Renal cortical epithelial cell (primary cell): ENCODE measurements around the gene ZMYND8. TPM values are rescaled to one million over a fixed set of nuclear protein-coding genes. Genes with fewer than 3 reads are reported as not detected.
A peak's percentile ranks its signal among the peaks of the same experiment; 100 is the strongest.

ENCODE experiments used
- DNase-seq: peaks from one replicate; pipeline ENCODE4 v3.0.0-alpha.2; 2011; ENCODE audit warnings: low read depth
- total RNA-seq: library from RNA; depleted of rRNA; stranded (reverse); fragments of >200 nt; gene quantifications from 2 replicates; pipeline ENCODE4 v1.2.3, GENCODE V29; 2014

The ZMYND8 gene
- total RNA-seq, 1 donor from 2014 or later: 21.9 TPM

DNA sequence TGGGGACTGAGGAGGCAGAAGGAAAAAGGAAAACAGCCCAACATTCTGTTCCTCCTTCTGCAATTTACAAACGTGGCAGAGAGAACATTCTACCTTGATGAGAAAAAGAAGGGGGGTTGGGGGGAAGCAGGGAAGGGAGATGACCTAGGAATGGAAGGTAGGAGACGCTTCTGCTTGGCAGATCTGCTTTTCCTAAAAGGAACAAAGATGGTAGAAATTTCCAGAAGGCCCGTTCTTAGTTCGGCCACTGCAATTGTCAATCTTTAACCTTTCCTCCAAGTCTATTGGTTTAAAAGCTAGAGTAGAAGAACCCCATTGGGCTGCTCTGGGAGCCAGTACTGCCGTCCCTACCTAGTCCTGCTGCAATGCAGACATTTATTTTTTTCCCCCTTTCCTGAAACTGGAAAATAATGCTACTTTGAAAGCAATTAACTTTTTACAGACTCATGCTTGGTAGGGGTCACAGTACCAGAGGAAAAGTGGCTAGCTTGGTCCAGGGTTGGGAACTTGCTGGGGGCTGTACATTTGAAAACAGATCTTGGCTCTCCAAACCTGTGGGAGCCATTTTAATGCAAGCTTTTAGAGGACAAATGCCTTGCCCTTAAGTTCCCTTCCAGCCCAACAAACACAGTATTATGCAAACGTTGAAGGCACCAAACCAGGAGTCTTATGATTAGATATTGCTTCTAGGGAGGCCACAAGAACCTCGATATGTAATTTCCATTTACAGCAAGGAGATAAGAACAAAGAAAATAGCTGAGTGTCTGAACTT is 2.6 kb downstream of the ZMYND8 start:
- DNase-seq: peak; percentile 75

DNA sequence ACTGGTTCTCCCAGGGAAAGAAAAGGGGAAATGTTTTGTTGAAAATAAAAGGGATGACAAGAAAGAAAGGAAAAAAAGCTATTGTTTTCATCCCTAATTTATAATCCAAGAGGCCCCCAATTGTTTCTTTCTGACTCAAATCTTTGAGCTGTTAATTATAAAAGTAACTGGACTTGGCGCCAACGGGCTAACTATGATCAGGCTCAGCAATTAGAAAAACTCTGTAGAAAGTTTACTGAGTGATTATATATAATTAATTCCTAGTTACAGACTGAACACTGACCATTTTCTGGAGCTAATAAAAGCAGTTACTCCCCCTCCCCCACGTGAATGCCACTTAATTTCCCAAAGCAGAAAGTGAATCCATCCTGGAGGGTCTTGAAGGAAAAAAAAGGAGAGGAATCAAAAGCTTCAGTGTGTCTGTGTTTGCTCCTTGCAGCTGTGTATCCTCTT is 3.2 kb downstream of the ZMYND8 start:
- DNase-seq: no peak

DNA sequence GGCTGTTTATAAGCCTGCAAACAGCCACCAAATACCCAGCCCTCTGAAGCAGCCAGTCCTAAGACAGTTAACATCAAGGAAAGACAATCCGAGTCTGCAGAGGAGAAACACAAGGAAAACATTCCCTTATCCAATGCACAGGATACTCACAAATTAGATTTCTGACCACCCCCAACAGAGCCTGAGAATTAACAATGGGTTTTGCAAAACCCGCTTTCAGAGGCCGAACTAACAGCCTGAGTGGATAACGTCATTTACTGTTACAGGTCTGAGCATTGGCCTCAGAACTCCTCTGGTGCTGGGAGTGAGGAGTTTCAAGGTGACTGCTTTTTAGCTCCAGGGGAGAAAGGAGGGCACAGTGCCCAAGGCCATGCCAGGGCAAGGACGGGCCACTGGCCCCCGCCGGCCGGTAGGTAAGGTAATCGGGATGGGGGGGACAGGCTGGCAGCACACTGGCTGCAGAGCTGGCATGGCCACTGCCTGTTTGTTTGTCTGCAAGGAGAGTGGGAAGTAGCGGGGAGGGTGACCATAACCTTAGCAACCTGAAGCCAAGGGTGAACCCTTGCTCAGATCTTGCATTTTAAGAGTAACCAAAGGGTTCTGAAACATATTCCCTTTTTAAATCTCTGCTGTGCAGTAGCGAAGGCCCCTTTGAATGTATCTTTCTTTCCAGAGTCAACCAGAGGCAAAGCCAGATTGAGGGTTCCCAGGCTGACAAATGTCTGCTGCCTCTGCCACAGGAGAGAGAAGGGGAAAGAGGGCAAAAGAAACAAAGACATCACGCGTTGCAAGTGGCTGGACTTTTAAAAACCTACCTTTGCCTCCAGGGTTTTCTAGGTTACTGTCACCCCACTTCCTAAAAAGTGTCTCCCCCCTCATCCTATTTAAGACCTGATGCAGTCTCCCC is 3.9 kb downstream of the ZMYND8 start:
- peak; percentile 72 for DNase-seq

DNA sequence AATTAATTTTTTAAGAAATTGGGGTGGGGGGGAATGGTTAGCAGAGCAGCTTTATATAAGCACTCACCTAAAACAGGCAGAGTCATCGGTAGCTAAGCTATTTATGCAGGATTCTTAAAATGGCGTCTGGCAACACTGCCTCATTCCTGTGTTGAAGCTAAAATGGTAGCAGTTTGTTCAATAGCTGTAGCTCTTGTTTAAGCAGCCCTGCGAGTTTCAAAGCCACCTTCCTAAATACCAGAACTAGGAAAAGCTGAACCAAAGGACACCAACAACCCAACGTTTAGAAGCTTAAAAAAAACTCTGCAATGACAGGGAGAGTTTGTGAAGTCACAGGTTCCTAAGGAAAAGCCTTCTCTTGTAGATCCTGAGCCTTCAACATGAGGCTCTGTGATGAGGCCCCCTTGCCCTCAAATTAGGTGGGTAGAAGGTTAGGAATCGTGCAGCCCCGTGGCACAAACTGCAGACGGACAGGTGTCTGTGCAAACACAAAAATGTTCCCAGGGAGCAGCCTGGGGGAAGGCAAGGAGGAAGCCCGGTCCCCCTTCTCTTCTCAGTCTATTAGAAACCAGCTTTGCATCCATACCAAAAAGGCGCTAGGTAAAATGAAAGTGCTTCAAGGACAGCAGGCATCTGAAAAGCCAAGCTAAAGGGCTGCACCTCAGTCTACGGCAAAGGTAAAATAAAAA is 4.7 kb downstream of the ZMYND8 start:
- DNase-seq: no peak

DNA sequence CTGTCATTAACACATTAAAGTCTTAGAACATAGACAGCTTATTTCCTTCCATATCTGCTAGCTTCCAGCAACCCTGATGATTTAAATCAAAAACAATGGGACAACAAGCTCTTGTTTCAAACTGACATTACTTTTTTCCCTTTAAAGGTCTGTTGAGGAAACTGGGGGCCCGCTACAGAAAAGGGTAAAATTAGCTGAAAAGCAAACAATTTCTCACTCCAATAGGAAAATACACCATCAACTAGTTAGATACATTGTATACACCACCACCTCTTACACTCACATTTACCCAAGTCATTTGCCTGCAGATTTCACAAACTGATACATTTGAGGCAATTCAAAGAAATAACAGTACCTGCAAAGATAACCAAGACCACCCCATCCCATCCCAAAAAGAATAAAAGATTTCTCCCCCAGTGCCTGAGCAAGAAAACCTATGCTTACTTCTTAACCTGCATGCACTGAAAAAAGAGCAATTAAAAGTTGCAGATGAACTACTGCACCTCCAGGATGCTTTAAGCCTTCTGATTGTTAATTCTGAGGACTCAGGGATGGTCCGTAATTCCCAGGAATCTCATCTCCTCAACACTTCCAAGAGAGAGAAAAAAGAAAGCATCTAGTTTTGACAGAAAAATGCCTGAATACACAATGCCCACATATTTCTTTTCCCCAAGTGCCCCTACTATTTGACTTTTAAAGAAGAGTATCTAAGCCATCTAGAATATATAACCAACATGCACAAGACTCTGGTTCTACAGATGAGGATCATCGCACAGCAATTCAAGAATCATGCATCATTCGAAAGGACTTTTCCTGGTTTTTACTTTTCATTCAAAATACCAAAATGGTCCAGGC is 5.6 kb downstream of the ZMYND8 start:
- DNase-seq: no peak

DNA sequence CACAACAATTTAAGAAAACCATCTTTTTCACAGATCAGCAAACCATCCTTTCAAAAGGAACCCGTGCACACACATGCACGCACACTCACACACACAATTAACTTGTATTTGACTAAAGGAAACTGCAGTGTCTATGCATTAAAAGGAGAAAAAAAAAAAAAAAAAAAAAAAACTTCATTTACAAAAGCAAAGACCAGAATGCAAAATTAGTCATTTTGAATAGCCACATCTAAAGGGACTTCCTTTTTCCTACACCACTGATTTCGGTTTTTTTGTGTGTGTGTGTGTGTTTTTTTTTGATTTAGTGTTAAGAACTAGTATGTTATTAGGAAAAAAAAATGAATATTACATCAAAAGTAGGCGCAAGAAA is 6.3 kb downstream of the ZMYND8 start:
- DNase-seq: no peak

DNA sequence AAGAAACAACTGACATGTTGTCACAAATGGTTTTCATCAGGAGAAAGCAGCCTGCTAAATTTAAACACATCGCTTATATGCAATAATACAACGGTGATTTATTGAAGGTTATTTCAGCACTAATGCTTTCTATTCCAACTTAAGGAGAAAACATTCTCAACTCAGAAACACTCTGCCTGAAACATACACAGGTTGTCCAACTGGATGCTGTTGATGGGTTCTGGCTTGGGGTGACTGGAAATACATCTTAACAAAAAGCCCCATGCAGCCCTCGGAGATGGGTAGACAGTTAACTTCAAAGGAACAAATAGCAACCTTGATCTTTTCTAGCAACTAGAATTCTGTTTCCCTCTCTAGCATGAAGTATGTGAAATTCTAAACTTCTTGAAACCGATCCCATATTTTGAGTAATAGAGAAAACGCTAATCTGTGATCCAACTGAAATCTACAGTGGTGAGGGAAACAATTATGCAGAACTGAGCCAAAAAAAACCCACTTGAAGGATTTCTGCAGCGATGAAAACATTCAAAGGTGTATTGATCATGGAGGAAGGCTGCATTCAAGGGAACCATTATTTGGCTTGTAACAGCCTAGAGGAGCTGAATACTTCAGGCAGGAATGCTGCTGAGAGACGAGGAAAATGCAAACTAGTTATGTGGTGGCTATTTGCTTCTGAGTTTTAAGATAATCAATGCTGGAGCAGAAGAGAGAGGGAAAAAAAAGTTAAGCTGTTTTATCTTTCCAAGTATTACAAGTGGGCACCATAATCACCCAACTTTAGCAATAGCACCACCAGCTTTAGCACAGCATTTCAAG is 6.9 kb downstream of the ZMYND8 start:
- DNase-seq: no peak

DNA sequence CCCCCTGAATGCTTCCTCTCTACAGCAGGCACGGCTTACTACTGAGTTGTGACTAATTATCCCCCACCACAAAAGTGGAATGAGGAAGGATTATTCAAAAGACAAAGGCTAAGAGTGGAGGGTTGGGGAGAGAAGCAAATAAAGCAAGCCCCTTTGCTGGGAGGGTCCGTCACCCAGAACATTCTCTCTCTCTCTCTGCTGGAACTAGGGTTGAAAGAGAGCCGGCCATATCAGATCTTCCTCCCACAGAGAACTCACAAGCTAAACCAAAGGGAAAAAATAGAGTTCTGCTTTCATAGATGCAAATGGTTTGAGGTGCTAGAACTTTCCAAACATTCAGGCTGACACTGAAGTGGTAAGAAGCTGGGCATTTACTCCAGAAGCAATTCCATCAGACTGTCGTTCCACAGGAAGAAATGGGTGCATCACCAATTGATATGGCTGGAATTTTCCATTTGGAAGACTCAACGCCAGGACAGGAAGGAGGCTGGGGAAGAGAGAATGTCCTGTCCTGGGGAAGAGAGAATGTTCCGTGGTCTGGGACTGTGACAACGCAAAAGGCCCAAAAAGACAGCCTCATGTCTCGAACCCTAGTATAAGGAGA is 7.9 kb downstream of the ZMYND8 start:
- DNase-seq: no peak

DNA sequence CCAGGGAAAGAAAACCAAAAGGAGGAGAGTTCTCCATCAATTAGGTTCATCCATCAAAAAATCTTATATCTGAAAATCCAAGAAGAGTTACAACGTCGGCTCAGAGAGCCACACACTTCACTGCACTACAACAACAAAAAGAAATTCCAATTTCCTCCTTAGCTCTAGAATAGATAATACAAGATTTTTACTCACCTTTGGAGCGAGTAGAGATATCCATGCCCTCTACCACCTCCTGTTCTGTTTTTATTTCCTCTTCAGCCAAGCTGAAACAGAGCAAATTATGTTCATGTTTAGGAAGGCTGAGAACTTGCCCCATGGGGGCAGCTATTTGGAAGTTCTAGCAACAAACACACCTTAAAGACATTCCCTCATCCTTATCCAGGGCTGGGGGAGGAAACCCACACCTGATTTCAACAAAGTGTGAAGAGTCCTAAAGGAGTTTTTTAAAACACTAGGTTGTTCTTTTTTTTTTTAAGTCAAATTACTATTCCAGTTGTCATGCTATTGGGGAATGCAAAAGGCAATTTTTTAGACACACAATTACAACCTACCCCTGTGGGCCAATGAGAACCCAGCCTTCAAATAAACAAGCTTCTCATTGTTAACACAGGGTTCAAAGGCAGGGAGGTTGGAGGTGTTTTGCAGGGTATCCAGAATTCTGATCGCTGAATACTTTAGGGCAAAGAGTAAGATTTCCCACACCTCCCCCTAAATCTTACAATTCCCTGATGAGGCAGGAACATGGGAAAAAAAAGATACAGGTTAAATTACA is 8.7 kb downstream of the ZMYND8 start:
- no peak for DNase-seq

DNA sequence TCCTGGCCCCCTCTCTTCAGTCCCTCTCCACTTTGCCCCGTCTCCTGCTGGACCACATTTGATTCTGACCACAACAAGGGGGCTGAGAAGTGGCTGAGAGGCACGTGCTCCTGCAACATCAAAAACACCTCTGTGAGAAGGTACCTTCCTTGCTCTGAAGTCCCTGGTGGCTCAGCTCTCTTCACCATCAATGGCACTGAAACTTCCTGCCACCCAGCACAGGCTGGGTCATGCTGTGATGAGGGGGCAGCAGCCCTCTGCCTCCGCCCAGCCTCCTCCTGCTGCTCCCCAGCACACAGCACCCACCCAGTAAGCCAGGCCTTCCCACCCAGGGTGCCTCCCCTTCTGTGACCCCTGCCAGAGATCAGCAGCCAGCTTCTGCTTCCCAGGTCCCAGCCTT is 10.3 kb downstream of the ZMYND8 start:
- DNase-seq: no peak

DNA sequence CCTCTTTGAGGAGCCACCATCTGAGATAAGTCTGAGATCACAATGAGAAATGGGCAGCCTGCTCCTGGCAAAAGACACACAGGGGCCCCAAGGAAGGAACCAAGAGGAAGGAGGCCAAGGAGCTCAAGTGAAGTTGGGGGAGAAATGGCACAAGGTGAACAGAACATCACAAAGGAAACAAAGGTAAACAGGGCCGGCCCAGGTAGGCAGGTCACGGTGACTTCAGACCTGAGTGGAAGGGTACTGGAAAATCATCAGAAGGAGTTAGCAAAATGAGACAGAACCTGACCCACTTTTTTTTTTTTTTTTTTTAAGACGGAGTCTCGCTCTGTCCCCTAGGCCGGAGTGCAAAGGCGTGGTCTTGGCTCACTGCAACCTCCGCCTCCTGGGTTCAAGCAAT is 11.3 kb downstream of the ZMYND8 start:
- DNase-seq: no peak

DNA sequence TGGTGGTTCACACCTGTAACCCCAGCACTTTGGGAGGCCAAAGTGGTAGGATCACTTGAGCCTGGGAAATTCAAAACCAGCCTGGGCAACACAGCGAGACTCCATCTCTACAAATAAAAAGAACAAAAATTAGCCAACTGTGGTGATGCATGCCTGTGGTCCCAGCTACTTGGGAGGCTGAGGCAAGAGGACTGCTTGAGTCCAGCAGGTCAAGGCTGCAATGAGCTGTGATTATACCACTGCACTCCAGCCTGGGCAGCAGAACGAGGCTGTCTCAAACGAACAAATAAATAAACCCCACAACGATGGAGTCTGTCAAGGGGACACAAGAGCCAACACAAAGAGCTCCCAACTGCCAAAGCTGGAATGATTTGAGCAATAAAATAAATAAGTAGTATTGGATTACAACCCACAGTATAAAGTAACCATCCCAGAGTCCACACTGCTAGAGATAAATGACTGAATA is 13.5 kb downstream of the ZMYND8 start:
- DNase-seq: no peak

DNA sequence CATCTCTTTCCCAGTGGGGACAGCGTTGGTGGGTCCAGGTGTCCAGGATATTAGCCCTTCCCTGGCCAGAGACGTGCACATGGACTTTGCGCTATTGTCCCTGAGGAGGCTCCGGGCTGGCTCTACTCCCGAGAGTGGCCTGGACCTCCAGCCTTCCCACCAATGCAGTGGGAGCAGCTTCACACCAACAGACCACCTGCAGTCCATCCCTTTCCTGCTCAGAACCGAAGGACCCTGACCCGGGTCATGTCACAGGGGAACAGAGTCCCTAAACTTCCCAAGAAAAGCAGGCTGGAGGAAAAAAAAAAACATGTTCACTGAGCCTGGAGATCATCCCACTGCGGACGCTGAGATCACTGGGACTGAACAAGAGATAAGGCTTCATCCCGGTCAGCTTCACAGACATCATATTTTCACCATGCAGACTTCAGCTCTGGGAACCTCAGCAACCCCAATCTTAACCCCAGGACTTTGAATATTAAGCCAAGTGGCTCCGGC is 18.3 kb downstream of the ZMYND8 start:
- no peak for DNase-seq

DNA sequence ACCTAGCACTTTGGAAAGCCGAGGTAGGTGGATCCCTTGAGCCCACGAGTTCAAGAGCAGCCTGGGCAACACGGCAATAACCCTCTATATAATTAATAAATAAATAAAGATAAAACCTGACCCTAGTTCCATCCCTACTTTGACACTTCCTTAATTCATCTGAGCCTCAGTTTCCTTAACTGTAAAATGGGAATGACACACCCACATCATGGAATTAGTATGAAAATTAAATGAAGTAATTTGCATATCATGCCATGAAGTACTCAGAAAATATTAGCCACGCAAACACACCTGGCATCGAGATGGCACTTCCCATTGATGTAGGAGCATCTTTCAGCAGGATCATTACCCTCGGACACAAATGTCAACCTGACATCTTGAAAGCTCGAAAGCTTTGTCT is 19.1 kb downstream of the ZMYND8 start:
- DNase-seq: no peak

DNA sequence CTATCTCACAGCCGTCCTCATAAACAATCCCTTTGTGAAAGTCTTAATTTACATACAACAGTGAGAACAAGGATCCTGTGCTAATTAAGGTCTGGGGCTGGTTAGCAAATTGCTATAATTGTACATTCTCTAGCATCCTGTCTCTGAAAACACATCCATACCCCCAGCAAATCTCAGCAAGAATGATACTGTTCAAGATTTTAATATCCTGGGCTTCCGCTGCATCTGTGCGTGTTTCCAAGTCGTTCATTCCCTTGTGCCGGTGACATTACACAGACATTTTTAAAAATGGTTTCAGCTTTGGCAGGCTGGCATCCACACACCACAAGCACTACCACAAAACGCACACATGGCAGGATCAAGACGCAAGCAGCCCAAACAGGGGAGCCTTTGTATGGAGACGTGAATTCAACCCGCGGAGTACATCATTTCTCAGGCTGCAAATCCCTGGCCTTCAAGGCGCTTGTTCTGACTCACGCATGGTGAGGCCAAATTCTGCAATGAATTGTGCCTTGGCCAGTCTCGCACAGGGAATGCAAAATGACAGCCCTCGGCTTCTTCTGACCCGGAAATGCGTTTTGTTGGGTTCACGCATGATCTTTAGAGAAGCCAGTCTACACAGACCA is 20.3 kb downstream of the ZMYND8 start:
- no peak for DNase-seq

DNA sequence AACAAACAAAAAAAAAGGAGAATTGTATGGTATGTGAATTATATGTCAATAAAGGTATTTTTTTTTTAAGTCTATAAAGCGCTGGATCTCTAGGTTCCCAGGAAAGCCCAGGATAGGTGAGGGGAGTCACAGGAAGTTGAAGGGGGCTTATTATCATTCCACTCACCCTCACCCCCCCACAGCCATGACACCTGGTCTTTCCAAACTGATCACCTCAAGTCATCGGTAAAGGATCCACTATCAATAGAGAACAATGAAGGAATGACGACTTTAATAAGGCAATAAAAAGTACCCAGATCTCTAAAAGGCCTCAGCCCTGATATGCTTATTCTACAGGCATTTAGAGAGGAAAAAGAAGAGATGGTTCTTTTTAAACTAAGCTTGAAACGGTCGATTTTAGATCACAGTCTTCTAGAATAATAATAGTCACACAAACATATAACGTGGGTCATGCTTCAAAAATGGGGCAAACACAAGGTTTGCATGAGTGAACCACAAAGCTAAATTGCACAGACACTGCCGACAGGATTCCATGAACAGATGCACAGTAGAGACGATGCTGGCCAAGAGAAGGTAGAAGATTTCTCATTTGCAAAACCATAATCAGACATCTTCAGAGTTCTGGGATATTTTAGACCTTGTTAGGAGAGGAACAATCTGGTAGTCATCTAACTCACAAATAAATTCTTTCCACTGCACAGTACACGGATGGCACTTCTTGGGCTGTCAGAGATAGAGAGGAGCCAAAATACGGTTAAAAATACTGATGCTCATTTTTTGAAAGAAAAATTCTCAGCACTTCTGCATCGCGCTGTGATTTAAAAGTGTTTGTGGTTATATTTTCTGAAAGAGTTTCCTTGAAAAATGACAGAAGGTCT is 21.0 kb downstream of the ZMYND8 start:
- DNase-seq: no peak

DNA sequence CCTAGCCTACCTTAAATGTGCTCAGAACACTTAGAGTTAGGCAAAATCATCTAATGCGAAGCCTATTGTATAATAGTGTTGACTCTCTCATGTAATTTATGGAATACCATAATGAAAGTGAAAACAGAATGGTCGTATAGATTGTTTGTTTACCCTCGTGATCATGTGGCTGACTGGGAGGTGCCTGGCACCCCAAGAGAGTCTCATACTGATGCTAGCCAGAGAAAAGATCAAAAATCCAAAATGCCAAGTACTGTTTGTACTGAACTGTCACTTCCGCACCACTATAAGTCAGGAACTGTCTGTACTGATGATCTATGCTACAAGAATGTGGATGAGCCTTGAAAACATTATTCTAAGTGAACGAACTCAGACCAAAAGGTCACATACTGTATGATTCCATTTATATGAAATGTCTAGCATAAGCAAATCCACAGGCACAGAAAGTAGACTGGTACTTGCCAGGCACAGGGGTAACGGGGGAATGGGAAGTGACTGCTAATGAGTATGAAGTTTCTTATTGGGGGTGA is 22.4 kb downstream of the ZMYND8 start:
- peak; percentile 90 for DNase-seq
